ENCODE results near the gene CHADL.

- TF ChIP-seq CTCF (conservative IDR thresholded peaks at IDR 0.05; ENCODE audit: low read depth in 2 of 2) (no peak), EZH2phosphoT487 (IDR thresholded peaks at IDR 0.05; ENCODE audit: unreplicated experiment) (no peak), EZH2 (IDR thresholded peaks at IDR 0.05; ENCODE audit: low read depth, unreplicated experiment) (no peak), POLR2AphosphoS5 (IDR thresholded peaks at IDR 0.05; ENCODE audit: low read depth) (no peak), CREB1 (CRISPR knock-in tag; IDR thresholded peaks at IDR 0.05; ENCODE audit: low read depth) (no peak), JUNB (IDR thresholded peaks at IDR 0.05; ENCODE audit: unreplicated experiment) (no peak)
- TF ChIP-seq, protein P1, sequence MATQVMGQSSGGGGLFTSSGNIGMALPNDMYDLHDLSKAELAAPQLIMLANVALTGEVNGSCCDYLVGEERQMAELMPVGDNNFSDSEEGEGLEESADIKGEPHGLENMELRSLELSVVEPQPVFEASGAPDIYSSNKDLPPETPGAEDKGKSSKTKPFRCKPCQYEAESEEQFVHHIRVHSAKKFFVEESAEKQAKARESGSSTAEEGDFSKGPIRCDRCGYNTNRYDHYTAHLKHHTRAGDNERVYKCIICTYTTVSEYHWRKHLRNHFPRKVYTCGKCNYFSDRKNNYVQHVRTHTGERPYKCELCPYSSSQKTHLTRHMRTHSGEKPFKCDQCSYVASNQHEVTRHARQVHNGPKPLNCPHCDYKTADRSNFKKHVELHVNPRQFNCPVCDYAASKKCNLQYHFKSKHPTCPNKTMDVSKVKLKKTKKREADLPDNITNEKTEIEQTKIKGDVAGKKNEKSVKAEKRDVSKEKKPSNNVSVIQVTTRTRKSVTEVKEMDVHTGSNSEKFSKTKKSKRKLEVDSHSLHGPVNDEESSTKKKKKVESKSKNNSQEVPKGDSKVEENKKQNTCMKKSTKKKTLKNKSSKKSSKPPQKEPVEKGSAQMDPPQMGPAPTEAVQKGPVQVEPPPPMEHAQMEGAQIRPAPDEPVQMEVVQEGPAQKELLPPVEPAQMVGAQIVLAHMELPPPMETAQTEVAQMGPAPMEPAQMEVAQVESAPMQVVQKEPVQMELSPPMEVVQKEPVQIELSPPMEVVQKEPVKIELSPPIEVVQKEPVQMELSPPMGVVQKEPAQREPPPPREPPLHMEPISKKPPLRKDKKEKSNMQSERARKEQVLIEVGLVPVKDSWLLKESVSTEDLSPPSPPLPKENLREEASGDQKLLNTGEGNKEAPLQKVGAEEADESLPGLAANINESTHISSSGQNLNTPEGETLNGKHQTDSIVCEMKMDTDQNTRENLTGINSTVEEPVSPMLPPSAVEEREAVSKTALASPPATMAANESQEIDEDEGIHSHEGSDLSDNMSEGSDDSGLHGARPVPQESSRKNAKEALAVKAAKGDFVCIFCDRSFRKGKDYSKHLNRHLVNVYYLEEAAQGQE (IDR thresholded peaks at IDR 0.05; ENCODE audit: unreplicated experiment), result no peak
- TF ChIP-seq, protein P2, sequence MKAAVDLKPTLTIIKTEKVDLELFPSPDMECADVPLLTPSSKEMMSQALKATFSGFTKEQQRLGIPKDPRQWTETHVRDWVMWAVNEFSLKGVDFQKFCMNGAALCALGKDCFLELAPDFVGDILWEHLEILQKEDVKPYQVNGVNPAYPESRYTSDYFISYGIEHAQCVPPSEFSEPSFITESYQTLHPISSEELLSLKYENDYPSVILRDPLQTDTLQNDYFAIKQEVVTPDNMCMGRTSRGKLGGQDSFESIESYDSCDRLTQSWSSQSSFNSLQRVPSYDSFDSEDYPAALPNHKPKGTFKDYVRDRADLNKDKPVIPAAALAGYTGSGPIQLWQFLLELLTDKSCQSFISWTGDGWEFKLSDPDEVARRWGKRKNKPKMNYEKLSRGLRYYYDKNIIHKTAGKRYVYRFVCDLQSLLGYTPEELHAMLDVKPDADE (IDR thresholded peaks at IDR 0.05), result no peak
These were observed 8.0 kb upstream of the CHADL start for GRCh38 chr22:41248758-41249157.
